A549 (cell line): ENCODE data around the gene RBP3. TPM values are rescaled to one million over a fixed set of nuclear protein-coding genes. Genes with fewer than 3 reads are reported as not detected.

ENCODE experiments used
- ATAC-seq, 2 experiments: fragments of 200-7000 bp in 1 of 2; fragments of >200 bp in 1 of 2; cut with Nextera tagmentation in 1 of 2; cut with Tn5 transposase in 1 of 2; 3 replicates each; pipeline versions ENCODE4 v1.8.0 to v1.9.1; 2018 to 2020; ENCODE audit warnings: mild to moderate bottlenecking in 1 of 2, moderate library complexity in 1 of 2
- CTCF ChIA-PET: fragments of 300-600 bp; sonication (Branson Sonifier 250); formaldehyde crosslinking; extraction: SDS; loops from one replicate; lab custom pipeline; 2021; ENCODE audit warnings: antibody characterized with exemption, inconsistent platforms; lab: Yijun Ruan, JAX
- POLR2A ChIA-PET: fragments of 350-600 bp; formaldehyde crosslinking; extraction: SDS; loops from one replicate; lab custom pipeline; 2021; ENCODE audit warnings: antibody characterized with exemption, inconsistent platforms; lab: Yijun Ruan, JAX
- DNase-seq, 2 experiments: peaks; one replicate each; pipeline versions ENCODE4 v3.0.0 to v3.0.0-alpha.2; 2011 to 2016; ENCODE audit warnings: low read depth in 1 of 2, low spot score in 1 of 2
- FAIRE-seq: peaks from 2 replicates; lab custom pipeline; 2011; peaks lifted over from hg19 to GRCh38; lab: Jason Lieb, UNC
- H3K27ac ChIP-seq, 2 experiments: fragments of >200 bp; sonication (Bioruptor Twin); formaldehyde crosslinking; 3 replicates each; pipeline ENCODE4 v1.5.1; 2016 to 2017
- H3K4me1 ChIP-seq: fragments of >200 bp; sonication (Bioruptor Twin); formaldehyde crosslinking; 3 replicates; pipeline ENCODE4 v1.6.1; 2016
- H3K4me2 ChIP-seq: fragments of >200 bp; sonication (Bioruptor Twin); formaldehyde crosslinking; 3 replicates; pipeline ENCODE4 v1.6.1; 2016
- H3K4me3 ChIP-seq: fragments of >200 bp; sonication (Bioruptor Twin); formaldehyde crosslinking; 3 replicates; pipeline ENCODE4 v1.5.1; 2016
- H3K9me3 ChIP-seq: fragments of >200 bp; sonication (Bioruptor Twin); formaldehyde crosslinking; 3 replicates; pipeline ENCODE4 v1.6.1; 2016
- EHF ChIP-seq: fragments of 250-450 bp; sonication (Bioruptor Pico); IDR thresholded peaks from 2 replicates; pipeline ENCODE4 v1.5.0; 2020; ENCODE audit warnings: mild to moderate bottlenecking
- EP300 ChIP-seq, 2 experiments: fragments of >200 bp; sonication (Bioruptor Twin); formaldehyde crosslinking; IDR thresholded peaks; 2 replicates in 1 of 2; 3 replicates in 1 of 2; pipeline ENCODE4 v1.6.1; 2016 to 2017
- HDAC2 ChIP-seq: fragments of 200-600 bp; sonication (generic); IDR thresholded peaks from 2 replicates; pipeline ENCODE4 v1.6.1; 2016
- HEYL ChIP-seq: fragments of 250-450 bp; sonication (Bioruptor Pico); IDR thresholded peaks from 2 replicates; pipeline ENCODE4 v1.8.0; 2021; ENCODE audit warnings: mild to moderate bottlenecking, moderate library complexity
- HOXA7 ChIP-seq: fragments of 250-450 bp; sonication (Bioruptor Pico); IDR thresholded peaks from 2 replicates; pipeline ENCODE4 v1.5.0; 2020; ENCODE audit warnings: mild to moderate bottlenecking, moderate library complexity
- HOXB13 ChIP-seq: fragments of 250-450 bp; sonication (Bioruptor Pico); IDR thresholded peaks from 2 replicates; pipeline ENCODE4 v1.5.0; 2020; ENCODE audit warnings: low read depth, mild to moderate bottlenecking, moderate library complexity
- MAFK ChIP-seq: fragments of 450-650 bp; IDR thresholded peaks from 2 replicates; pipeline ENCODE4 v1.6.1; 2014; ENCODE audit not compliant: partially characterized antibody
- MYC ChIP-seq: IDR thresholded peaks from 2 replicates; pipeline ENCODE4 v1.6.1; 2012; ENCODE audit warnings: mild to moderate bottlenecking, inconsistent platforms, low read length, improper control_type of control experiment, borderline replicate concordance
- NR3C1 ChIP-seq: fragments of >200 bp; sonication (Bioruptor Twin); formaldehyde crosslinking; IDR thresholded peaks from 3 replicates; pipeline ENCODE4 v1.6.1; 2017
- PHF8 ChIP-seq: fragments of 200-600 bp; sonication (generic); IDR thresholded peaks from 2 replicates; pipeline ENCODE4 v1.6.1; 2016; ENCODE audit warnings: low read depth, mild to moderate bottlenecking, antibody characterized with exemption, moderate library complexity, borderline replicate concordance
- POLR2AphosphoS2 ChIP-seq: conservative IDR thresholded peaks from 2 replicates; pipeline ENCODE4 v1.6.1; 2012; ENCODE audit warnings: low read length, improper control_type of control experiment, inconsistent platforms
- RAD21 ChIP-seq, 2 experiments: fragments of >200 bp in 1 of 2; sonication (Bioruptor Twin) in 1 of 2; formaldehyde crosslinking in 1 of 2; IDR thresholded peaks in 1 of 2; conservative IDR thresholded peaks in 1 of 2; 2 replicates in 1 of 2; 3 replicates in 1 of 2; pipeline ENCODE4 v1.6.1; 2012 to 2018; ENCODE audit warnings: inconsistent platforms in 1 of 2
- RARB ChIP-seq: fragments of 250-450 bp; sonication (Bioruptor Pico); IDR thresholded peaks from 2 replicates; pipeline ENCODE4 v1.8.0; 2021; ENCODE audit warnings: mild to moderate bottlenecking, moderate library complexity
- TP53 ChIP-seq: fragments of 250-450 bp; sonication (Bioruptor Pico); IDR thresholded peaks from 2 replicates; pipeline ENCODE4 v1.5.0; 2021; ENCODE audit warnings: mild to moderate bottlenecking, moderate library complexity
- ZNF302 ChIP-seq: fragments of 250-450 bp; sonication (Bioruptor Pico); IDR thresholded peaks from 2 replicates; pipeline ENCODE4 v1.9.0; 2021; ENCODE audit warnings: inconsistent platforms, mild to moderate bottlenecking, moderate library complexity
- ZSCAN20 ChIP-seq: fragments of 250-450 bp; sonication (Bioruptor Pico); IDR thresholded peaks from 2 replicates; pipeline ENCODE4 v1.8.0; 2022; ENCODE audit warnings: mild to moderate bottlenecking, moderate library complexity
- WGBS: methylation state at CpG from one replicate; pipeline ENCODE4 v1.1.6; 2017; ENCODE audit errors: missing lambda C conversion rate; 5-methylcytosine and 5-hydroxymethylcytosine counted together
- polyA plus RNA-seq, 4 experiments: library from polyadenylated mRNA; depleted of rRNA in 3 of 4; stranded (reverse); fragments of >200 nt; fragmentation: RNase III in 1 of 4; extraction: RNeasy Plus Mini Kit Qiagen cat#74134 plus additional on column Dnase treatment in 1 of 4; gene quantifications; 2 replicates in 3 of 4; 3 replicates in 1 of 4; pipeline ENCODE4 v1.2.3, GENCODE V29; 2011 to 2017
- TF ChIP-seq, protein P1 (sequence below): fragments of 200-600 bp; sonication (generic); IDR thresholded peaks from 2 replicates; pipeline ENCODE4 v1.6.1; 2016; ENCODE audit warnings: antibody characterized with exemption, mild to moderate bottlenecking, moderate library complexity
- TF ChIP-seq, protein P2 (sequence below): fragments of >200 bp; sonication (Bioruptor Twin); formaldehyde crosslinking; IDR thresholded peaks from 3 replicates; pipeline ENCODE4 v1.6.1; 2016
- TF ChIP-seq, protein P3 (sequence below): IDR thresholded peaks from 2 replicates; pipeline ENCODE4 v1.6.1; 2012; ENCODE audit warnings: low read depth, borderline replicate concordance

Gene RBP3
- polyA plus RNA-seq, 2 of the 4 experiments (the other 2 are of a cell fraction), result not detected

DNA sequence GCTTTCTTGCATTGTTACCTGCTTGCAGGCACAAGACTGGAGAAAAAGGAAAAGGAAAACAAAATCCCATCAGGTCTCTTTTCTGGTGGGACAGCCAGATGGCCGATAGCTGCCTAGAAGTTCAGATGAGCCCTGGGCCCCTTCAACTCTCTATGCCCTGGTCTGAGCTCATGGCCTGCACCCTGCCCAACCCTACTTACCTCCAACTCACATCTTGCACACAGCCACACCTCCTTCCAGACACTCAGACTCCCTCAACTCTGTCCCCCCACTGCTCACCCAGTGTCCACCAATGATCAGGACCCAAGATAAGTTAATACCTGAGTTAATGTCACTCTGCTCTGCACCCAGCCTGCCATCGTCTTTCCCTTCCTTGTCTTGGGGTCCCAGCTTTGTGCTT, 10.9 kb downstream of the RBP3 start (continued):
- TF ChIP-seq, protein P1, sequence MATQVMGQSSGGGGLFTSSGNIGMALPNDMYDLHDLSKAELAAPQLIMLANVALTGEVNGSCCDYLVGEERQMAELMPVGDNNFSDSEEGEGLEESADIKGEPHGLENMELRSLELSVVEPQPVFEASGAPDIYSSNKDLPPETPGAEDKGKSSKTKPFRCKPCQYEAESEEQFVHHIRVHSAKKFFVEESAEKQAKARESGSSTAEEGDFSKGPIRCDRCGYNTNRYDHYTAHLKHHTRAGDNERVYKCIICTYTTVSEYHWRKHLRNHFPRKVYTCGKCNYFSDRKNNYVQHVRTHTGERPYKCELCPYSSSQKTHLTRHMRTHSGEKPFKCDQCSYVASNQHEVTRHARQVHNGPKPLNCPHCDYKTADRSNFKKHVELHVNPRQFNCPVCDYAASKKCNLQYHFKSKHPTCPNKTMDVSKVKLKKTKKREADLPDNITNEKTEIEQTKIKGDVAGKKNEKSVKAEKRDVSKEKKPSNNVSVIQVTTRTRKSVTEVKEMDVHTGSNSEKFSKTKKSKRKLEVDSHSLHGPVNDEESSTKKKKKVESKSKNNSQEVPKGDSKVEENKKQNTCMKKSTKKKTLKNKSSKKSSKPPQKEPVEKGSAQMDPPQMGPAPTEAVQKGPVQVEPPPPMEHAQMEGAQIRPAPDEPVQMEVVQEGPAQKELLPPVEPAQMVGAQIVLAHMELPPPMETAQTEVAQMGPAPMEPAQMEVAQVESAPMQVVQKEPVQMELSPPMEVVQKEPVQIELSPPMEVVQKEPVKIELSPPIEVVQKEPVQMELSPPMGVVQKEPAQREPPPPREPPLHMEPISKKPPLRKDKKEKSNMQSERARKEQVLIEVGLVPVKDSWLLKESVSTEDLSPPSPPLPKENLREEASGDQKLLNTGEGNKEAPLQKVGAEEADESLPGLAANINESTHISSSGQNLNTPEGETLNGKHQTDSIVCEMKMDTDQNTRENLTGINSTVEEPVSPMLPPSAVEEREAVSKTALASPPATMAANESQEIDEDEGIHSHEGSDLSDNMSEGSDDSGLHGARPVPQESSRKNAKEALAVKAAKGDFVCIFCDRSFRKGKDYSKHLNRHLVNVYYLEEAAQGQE, result no peak
- TF ChIP-seq HEYL (CRISPR knock-in tag) (no peak), EP300 (IDR thresholded peaks at IDR 0.05) (no peak)

DNA sequence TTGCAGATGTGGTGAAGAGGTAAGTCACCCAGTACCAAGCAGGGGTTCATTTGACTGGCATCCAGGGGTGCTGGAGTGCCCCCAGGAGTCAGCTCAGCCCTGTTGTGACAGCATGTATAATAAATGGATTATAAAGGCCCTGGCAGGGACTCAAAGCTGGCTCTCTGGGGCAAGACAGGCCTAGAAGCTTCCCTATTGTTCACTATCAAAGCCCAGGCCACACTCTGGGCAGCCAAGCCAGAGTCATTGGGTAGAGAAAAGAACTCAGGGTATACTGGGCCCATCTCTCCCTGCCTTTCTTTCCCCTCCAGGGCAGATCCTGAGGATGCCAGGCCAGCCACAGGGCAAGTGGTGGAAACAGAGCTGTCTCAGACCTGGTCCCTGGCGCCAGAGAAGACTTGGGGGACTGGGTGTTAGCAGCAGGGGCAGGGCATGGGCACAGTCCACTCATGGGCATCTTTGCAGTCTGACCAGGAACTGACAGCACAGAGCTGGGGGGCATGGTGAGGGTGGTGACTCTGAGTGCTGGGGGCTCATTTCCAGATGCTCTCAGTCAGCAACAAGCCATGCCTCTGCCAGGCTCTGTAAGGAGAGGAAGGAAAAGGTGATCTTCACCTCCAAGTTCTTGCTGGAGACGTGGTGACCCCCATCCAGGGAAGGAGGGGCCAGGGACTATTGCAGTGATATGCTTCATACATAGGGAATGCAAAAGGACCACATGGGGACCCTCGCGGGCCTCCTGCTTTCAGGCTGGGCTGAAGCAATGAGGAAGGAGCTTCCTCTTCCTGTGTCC, 11.7 kb downstream of the RBP3 start:
- CTCF ChIA-PET, result interaction anchor here (0.6 to 5.0 kb wide), 11 partner anchors 10 to 47 kb away, joined by 3 to 27 read pairs (median 5); partner anchors contain the start of genes RBP3 and ZNF488

DNA sequence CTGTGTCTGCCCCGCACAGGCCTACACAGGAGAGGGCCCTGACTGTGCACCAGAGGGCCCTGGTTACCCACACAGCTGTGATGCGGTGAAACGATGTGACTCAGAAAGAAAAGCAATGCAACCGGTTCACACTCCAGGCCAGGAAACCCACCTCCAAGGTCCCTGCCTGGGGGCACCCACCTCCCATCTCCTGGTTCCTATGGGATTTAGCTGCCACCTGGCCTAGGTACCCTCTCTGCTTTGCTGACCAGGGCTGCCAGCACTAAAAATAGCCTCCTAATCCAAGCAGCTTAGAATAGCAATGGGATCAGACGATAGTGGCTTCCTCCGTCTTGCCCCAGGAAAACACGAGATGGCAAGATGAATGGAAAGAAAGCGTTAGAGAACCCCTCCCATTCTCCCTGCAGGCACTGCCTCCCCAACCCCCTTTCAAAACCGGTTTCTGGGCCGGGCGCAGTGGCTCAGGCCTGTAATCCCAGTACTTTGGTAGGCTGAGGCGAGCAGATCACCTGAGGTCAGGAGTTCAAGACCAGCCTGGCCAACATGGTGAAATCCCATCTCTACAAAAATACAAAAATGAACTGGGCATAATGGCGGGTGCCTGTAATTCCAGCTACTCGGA, 12.4 kb downstream of the RBP3 start:
- ATAC-seq, result no peak
- POLR2A ChIA-PET, result no interaction called here
- Histone ChIP-seq H3K4me1 (no peaks in the 10 kb centered on the region), H3K27ac (no peak overlapping the region), H3K4me3 (no peak overlapping the region), H3K4me2 (no peak overlapping the region), H3K9me3 (no peaks in the 10 kb centered on the region)
- TF ChIP-seq, protein P2, sequence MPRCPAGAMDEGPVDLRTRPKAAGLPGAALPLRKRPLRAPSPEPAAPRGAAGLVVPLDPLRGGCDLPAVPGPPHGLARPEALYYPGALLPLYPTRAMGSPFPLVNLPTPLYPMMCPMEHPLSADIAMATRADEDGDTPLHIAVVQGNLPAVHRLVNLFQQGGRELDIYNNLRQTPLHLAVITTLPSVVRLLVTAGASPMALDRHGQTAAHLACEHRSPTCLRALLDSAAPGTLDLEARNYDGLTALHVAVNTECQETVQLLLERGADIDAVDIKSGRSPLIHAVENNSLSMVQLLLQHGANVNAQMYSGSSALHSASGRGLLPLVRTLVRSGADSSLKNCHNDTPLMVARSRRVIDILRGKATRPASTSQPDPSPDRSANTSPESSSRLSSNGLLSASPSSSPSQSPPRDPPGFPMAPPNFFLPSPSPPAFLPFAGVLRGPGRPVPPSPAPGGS, result no peak
- TF ChIP-seq PHF8, result no peak
- FAIRE-seq, result no peak
- WGBS, result 84% methylated on average over 14 of the region's 14 CpGs
- CTCF ChIA-PET, result interaction anchor here (0.7 to 5.0 kb wide), 10 partner anchors 8 to 82 kb away, joined by 3 to 27 read pairs (median 5); partner anchors contain the start of genes RBP3 and ZNF488
- no peak for DNase-seq

More for the DNA sequence above, 11.7 kb downstream of the RBP3 start:
- H3K9me3 ChIP-seq, result no peaks in the 10 kb centered on the region
- ATAC-seq (no peak), FAIRE-seq (no peak), DNase-seq (no peak)
- TF ChIP-seq ZNF302 (CRISPR knock-in tag) (no peak), EHF (CRISPR knock-in tag) (no peak), HOXA7 (no peak), MYC (no peak), HDAC2 (no peak), HEYL (CRISPR knock-in tag) (no peak), NR3C1 (no peak), POLR2AphosphoS2 (no peak), TP53 (CRISPR knock-in tag) (no peak), MAFK (no peak), RARB (no peak), RAD21 (conservative IDR thresholded peaks at IDR 0.05 in 1 of 2, IDR thresholded peaks at IDR 0.05 in 1 of 2) (no peak), HOXB13 (CRISPR knock-in tag) (no peak), ZSCAN20 (CRISPR knock-in tag) (no peak)
- TF ChIP-seq, protein P2, result no peak
- TF ChIP-seq, protein P3, sequence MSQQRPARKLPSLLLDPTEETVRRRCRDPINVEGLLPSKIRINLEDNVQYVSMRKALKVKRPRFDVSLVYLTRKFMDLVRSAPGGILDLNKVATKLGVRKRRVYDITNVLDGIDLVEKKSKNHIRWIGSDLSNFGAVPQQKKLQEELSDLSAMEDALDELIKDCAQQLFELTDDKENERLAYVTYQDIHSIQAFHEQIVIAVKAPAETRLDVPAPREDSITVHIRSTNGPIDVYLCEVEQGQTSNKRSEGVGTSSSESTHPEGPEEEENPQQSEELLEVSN, result no peak
- H3K27ac ChIP-seq, result no peak overlapping the region
- H3K4me2 ChIP-seq, result no peak overlapping the region
- no peaks in the 10 kb centered on the region for H3K4me1 ChIP-seq
- 81% methylated on average over 4 of the region's 4 CpGs for WGBS
- POLR2A ChIA-PET, result no interaction called here
- H3K4me3 ChIP-seq, result no peak overlapping the region
